Gastrocnemius medialis (tissue), 4 donors: ENCODE data around the gene BEND6. TPM values are rescaled to one million over a fixed set of nuclear protein-coding genes. Genes with fewer than 3 reads are reported as not detected.

ENCODE experiments used
- ATAC-seq, 2 donors: fragments of 150-250 bp; one replicate each; pipeline ENCODE4 v1.9.1; 2016
- DNase-seq, 2 donors: peaks; one replicate each; pipeline ENCODE4 v3.0.0-alpha.2; 2019
- H3K27ac ChIP-seq, 4 donors: fragments of 200-600 bp; sonication (generic); 1 replicate in 1 of 4; 2 replicates in 3 of 4; pipeline ENCODE4 v1.5.1; 2016 to 2018; ENCODE audit warnings: mild to moderate bottlenecking in 2 of 4, moderate library complexity in 1 of 4
- H3K27me3 ChIP-seq, 3 donors: fragments of 200-600 bp; sonication (generic) in 2 of 3; 1 replicate in 1 of 3; 2 replicates in 2 of 3; pipeline versions ENCODE4 v1.5.1 to v1.6.0; 2016 to 2019; ENCODE audit warnings: mild to moderate bottlenecking in 1 of 3, moderate library complexity in 1 of 3
- H3K36me3 ChIP-seq, 2 donors: fragments of 200-600 bp; sonication (generic) in 1 of 2; one replicate each; pipeline ENCODE4 v1.5.1; 2017 to 2018
- H3K4me1 ChIP-seq, 2 donors: fragments of 200-600 bp; sonication (generic) in 1 of 2; one replicate each; pipeline ENCODE4 v1.5.1; 2016 to 2017; ENCODE audit warnings: mild to moderate bottlenecking in 2 of 2
- H3K4me3 ChIP-seq, 4 donors: fragments of 200-600 bp; sonication (generic) in 3 of 4; 1 replicate in 1 of 4; 2 replicates in 3 of 4; pipeline ENCODE4 v1.5.1; 2016 to 2019; ENCODE audit warnings: mild to moderate bottlenecking in 2 of 4
- H3K9me3 ChIP-seq, 3 donors: fragments of 200-600 bp; sonication (generic) in 2 of 3; 1 replicate in 1 of 3; 2 replicates in 2 of 3; pipeline ENCODE4 v1.5.1; 2016 to 2019
- CTCF ChIP-seq, 5 experiments: fragments of 450-650 bp in 3 of 5; fragments of 200-600 bp in 2 of 5; sonication (generic) in 2 of 5; IDR thresholded peaks in 4 of 5; conservative IDR thresholded peaks in 1 of 5; 1 replicate in 4 of 5; 2 replicates in 1 of 5; pipeline ENCODE4 v1.5.1; 2016 to 2019; ENCODE audit warnings: antibody characterized with exemption in 5 of 5, mild to moderate bottlenecking in 3 of 5, moderate library complexity in 3 of 5
- POLR2A ChIP-seq, 2 donors: fragments of 450-650 bp; IDR thresholded peaks; one replicate each; pipeline ENCODE4 v1.6.1; 2017; ENCODE audit warnings: antibody characterized with exemption in 2 of 2, mild to moderate bottlenecking in 2 of 2, moderate library complexity in 2 of 2
- in situ Hi-C, 4 donors: fragments of 200-750 bp; cut with MboI; loops; one replicate each; pipeline versions ENCODE4 v1.15.0 to v1.8.0; 2017; ENCODE audit warnings: low sequenced_read_pairs in 4 of 4
- intact Hi-C: fragments of 100-400 bp; cut with DNase I; formaldehyde crosslinking; loops from one replicate; pipeline ENCODE4 v1.15.1; 2023; ENCODE audit warnings: low total_unique reads
- total RNA-seq, 4 donors: library from RNA; depleted of rRNA; stranded (reverse); fragments of >200 nt; gene quantifications; one replicate each; pipeline versions ENCODE4 v1.1.0 to v1.2.3, GENCODE V29; 2016

Gene BEND6
- total RNA-seq, 4 donors from 2014 or later: 0.15 to 0.97 (median 0.56) TPM

GRCh38 chr6:57021086-57021720, 66.3 kb downstream of the BEND6 start:
- in situ Hi-C loops: loop anchor here in 1 of 4 donors (25.0 kb wide), 1 partner anchor 109 kb away; no protein-coding TSS in a partner anchor
- peak in 1 of 2 donors; percentile 60 for ATAC-seq

GRCh38 chr6:57024321-57024720, 69.4 kb downstream of the BEND6 start:
- no peaks in the 10 kb centered on the region for H3K27me3 ChIP-seq
- H3K27ac ChIP-seq: no peak overlapping the region
- in situ Hi-C loops (loop anchor here in 1 of 4 donors (25.0 kb wide), 1 partner anchor 112 kb away; no protein-coding TSS in a partner anchor), intact Hi-C loops (no loop called here)
- no peak overlapping the region for H3K4me3 ChIP-seq
- ATAC-seq (no peak), DNase-seq (no peak)
- no peaks in the 10 kb centered on the region for H3K36me3 ChIP-seq
- no peaks in the 10 kb centered on the region for H3K4me1 ChIP-seq
- no peaks in the 10 kb centered on the region for H3K9me3 ChIP-seq
- TF ChIP-seq CTCF (IDR thresholded peaks at IDR 0.05 in 4 of 5, conservative IDR thresholded peaks at IDR 0.05 in 1 of 5) (no peak), POLR2A (IDR thresholded peaks at IDR 0.05) (no peak)

More at GRCh38 chr6:57021086-57021720, 66.3 kb downstream of the BEND6 start:
- no peak overlapping the region for H3K27ac ChIP-seq
- no peaks in the 10 kb centered on the region for H3K9me3 ChIP-seq
- H3K36me3 ChIP-seq: no peaks in the 10 kb centered on the region
- H3K27me3 ChIP-seq: no peaks in the 10 kb centered on the region
- DNase-seq: no peak
- no peaks in the 10 kb centered on the region for H3K4me1 ChIP-seq
- intact Hi-C loops: loop anchor here (1.0 to 2.0 kb wide), 2 partner anchors 66 to 116 kb away; partner anchors contain the start of gene BEND6
- TF ChIP-seq CTCF (IDR thresholded peaks at IDR 0.05 in 4 of 5, conservative IDR thresholded peaks at IDR 0.05 in 1 of 5) (peak; percentile 27 to 57 (median 46)), POLR2A (IDR thresholded peaks at IDR 0.05) (no peak)
- no peak overlapping the region for H3K4me3 ChIP-seq

GRCh38 chr6:57024775-57025174, 69.9 kb downstream of the BEND6 start:
- Histone ChIP-seq H3K27me3 (no peaks in the 10 kb centered on the region), H3K4me1 (no peaks in the 10 kb centered on the region), H3K27ac (no peak overlapping the region), H3K9me3 (no peaks in the 10 kb centered on the region), H3K4me3 (no peak overlapping the region), H3K36me3 (no peaks in the 10 kb centered on the region)
- in situ Hi-C loops: loop anchor here in 1 of 4 donors (25.0 kb wide), 1 partner anchor 112 kb away; no protein-coding TSS in a partner anchor
- DNase-seq: no peak
- TF ChIP-seq CTCF (IDR thresholded peaks at IDR 0.05 in 4 of 5, conservative IDR thresholded peaks at IDR 0.05 in 1 of 5) (no peak), POLR2A (IDR thresholded peaks at IDR 0.05) (no peak)
- ATAC-seq: no peak
- intact Hi-C loops: no loop called here

GRCh38 chr6:57026001-57026400, 71.1 kb downstream of the BEND6 start:
- H3K36me3 ChIP-seq: no peaks in the 10 kb centered on the region
- DNase-seq: no peak
- in situ Hi-C loops: no loop called here
- no peaks in the 10 kb centered on the region for H3K27me3 ChIP-seq
- H3K27ac ChIP-seq: no peak overlapping the region
- intact Hi-C loops: no loop called here
- H3K9me3 ChIP-seq: no peaks in the 10 kb centered on the region
- H3K4me3 ChIP-seq: no peak overlapping the region
- TF ChIP-seq POLR2A (IDR thresholded peaks at IDR 0.05) (no peak), CTCF (IDR thresholded peaks at IDR 0.05 in 4 of 5, conservative IDR thresholded peaks at IDR 0.05 in 1 of 5) (no peak)
- no peak for ATAC-seq
- no peaks in the 10 kb centered on the region for H3K4me1 ChIP-seq
